ENCODE measurements around the gene CHCT1. TPM values are rescaled to one million over a fixed set of nuclear protein-coding genes. Genes with fewer than 3 reads are reported as not detected.

The CHCT1 gene
- total RNA-seq, 4 donors from 2014 or later: not detected

DNA sequence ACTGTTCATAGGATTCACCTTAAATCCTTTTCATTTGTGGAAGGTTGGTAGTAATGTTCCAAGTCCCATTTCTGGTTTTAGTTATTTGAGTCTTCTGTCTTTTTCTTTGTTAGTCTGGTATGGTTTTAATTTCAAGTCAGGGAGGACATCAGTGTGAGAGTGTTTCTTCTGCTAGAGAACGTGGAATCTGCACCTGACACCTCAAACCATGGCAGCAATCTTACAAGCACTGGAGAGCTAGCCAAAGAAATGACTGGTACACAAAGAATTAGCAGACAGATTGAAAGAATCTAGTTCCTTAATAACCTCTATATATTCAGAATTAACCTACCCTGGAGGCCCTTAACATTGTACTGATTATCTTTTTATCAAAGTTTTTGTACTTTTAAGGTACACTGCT, 50.2 kb downstream of the CHCT1 start:
- peaks cover 0 to 34% (median 6%) of the 10 kb centered on the region in 3 donors for H3K4me1 ChIP-seq
- H3K9me3 ChIP-seq: no peaks in the 10 kb centered on the region
- no peak overlapping the region for H3K4me3 ChIP-seq
- no peak overlapping the region for H3K27ac ChIP-seq
- intact Hi-C loops (cut with DNase I): no loop called here
- peaks cover 0 to 59% (median 0%) of the 10 kb centered on the region in 3 donors for H3K36me3 ChIP-seq
- 90 to 93% methylated on average over 1 of the region's 1 CpG for WGBS, 2 donors
- no peak for TF ChIP-seq POLR2A (IDR thresholded peaks at IDR 0.05)
- TF ChIP-seq, protein P1, sequence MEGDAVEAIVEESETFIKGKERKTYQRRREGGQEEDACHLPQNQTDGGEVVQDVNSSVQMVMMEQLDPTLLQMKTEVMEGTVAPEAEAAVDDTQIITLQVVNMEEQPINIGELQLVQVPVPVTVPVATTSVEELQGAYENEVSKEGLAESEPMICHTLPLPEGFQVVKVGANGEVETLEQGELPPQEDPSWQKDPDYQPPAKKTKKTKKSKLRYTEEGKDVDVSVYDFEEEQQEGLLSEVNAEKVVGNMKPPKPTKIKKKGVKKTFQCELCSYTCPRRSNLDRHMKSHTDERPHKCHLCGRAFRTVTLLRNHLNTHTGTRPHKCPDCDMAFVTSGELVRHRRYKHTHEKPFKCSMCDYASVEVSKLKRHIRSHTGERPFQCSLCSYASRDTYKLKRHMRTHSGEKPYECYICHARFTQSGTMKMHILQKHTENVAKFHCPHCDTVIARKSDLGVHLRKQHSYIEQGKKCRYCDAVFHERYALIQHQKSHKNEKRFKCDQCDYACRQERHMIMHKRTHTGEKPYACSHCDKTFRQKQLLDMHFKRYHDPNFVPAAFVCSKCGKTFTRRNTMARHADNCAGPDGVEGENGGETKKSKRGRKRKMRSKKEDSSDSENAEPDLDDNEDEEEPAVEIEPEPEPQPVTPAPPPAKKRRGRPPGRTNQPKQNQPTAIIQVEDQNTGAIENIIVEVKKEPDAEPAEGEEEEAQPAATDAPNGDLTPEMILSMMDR (IDR thresholded peaks at IDR 0.05): no peak
- no peak for DNase-seq
- H3K27me3 ChIP-seq: no peaks in the 10 kb centered on the region

DNA sequence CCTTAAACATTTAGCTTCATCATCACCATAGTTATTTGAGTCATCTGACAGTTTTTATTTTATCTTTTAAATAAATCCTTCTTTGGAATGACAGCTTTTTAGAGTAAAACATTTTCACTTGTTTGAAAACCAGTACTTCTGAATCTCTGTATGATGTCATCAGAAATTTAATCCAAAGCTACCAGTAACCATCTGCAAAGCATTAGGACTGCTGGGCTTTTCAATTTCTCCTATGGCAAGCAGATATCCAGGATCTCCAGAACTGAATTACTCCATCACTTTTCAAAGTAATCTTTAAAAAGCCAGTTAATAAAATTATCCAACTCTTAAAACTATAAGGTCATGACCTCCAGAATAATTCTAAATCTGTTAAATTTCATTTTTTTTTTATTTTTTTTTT, 51.5 kb downstream of the CHCT1 start:
- Histone ChIP-seq H3K36me3 (peaks cover 0 to 53% (median 0%) of the 10 kb centered on the region in 3 donors), H3K27ac (no peak overlapping the region), H3K27me3 (no peaks in the 10 kb centered on the region), H3K4me1 (peaks cover 0 to 25% (median 6%) of the 10 kb centered on the region in 3 donors), H3K4me3 (no peak overlapping the region), H3K9me3 (no peaks in the 10 kb centered on the region)
- intact Hi-C loops (cut with DNase I): no loop called here
- DNase-seq: no peak
- TF ChIP-seq, protein P1 (IDR thresholded peaks at IDR 0.05): no peak
- no peak for TF ChIP-seq POLR2A (IDR thresholded peaks at IDR 0.05)

Other genes starting within 250 kb of the CHCT1 start
- gene USP32, start 30.4 kb upstream of the CHCT1 start, total RNA-seq: 10 to 100 TPM; 29.1 to 74.1 (median 42.5) TPM
- 10 to 100 TPM in 3 of 4 donors, 1 to 10 TPM in 1; 9.7 to 26.3 (median 16.0) TPM for gene APPBP2, start 103.8 kb downstream of the CHCT1 start, total RNA-seq
- gene PPM1D, start 177.7 kb downstream of the CHCT1 start, total RNA-seq: 10 to 100 TPM in 3 of 4 donors, 1 to 10 TPM in 1; 6.6 to 11.3 (median 10.6) TPM